GM12878 (cell line): Measurements from ENCODE around the gene SFI1. TPM values are rescaled to one million over a fixed set of nuclear protein-coding genes. Genes with fewer than 3 reads are reported as not detected.

Experiments
- ASH2L ChIP-seq: fragments of 300-600, 200-600 bp; sonication (generic); IDR thresholded peaks from 2 replicates; pipeline ENCODE4 v1.6.1; 2017; ENCODE audit warnings: low read depth, mild to moderate bottlenecking, borderline replicate concordance
- ATF3 ChIP-seq: IDR thresholded peaks from 2 replicates; pipeline ENCODE4 v1.6.1; 2011; ENCODE audit warnings: low read depth, mild to moderate bottlenecking, low read length, moderate library complexity, borderline replicate concordance; ENCODE audit errors: extremely low read depth
- CEBPZ ChIP-seq: fragments of 150-350 bp; IDR thresholded peaks from 2 replicates; pipeline ENCODE4 v1.6.1; 2016; ENCODE audit warnings: low read depth, low read length
- IKZF1 ChIP-seq: fragments of 450-650 bp; conservative IDR thresholded peaks from 2 replicates; pipeline ENCODE4 v1.6.1; 2017; ENCODE audit warnings: antibody characterized with exemption, mild to moderate bottlenecking
- MXI1 ChIP-seq: fragments of 150-350 bp; IDR thresholded peaks from 2 replicates; pipeline ENCODE4 v1.6.1; 2011; ENCODE audit warnings: low read depth, mild to moderate bottlenecking, inconsistent platforms, low read length, improper control_type of control experiment
- NBN ChIP-seq: fragments of 450-650 bp; IDR thresholded peaks from 2 replicates; pipeline ENCODE4 v1.6.1; 2016
- NFXL1 ChIP-seq: fragments of 450-650 bp; IDR thresholded peaks from 2 replicates; pipeline ENCODE4 v1.6.1; 2017; ENCODE audit warnings: antibody characterized with exemption, mild to moderate bottlenecking, borderline replicate concordance
- SIX5 ChIP-seq: IDR thresholded peaks from 2 replicates; pipeline ENCODE4 v1.6.1; 2011; ENCODE audit warnings: mild to moderate bottlenecking, low read depth, low read length, moderate library complexity; ENCODE audit not compliant: severe bottlenecking
- SMARCA5 ChIP-seq: fragments of 450-650 bp; IDR thresholded peaks from 2 replicates; pipeline ENCODE4 v1.6.1; 2017; ENCODE audit warnings: mild to moderate bottlenecking
- SRF ChIP-seq, 2 experiments: IDR thresholded peaks; 2 replicates each; pipeline ENCODE4 v1.6.1; 2011; ENCODE audit warnings: low read depth in 2 of 2, low read length in 2 of 2, mild to moderate bottlenecking in 1 of 2, moderate library complexity in 1 of 2
- ZNF207 ChIP-seq: fragments of 450-650 bp; IDR thresholded peaks from 2 replicates; pipeline ENCODE4 v1.6.1; 2014; ENCODE audit warnings: antibody characterized with exemption, mild to moderate bottlenecking, borderline replicate concordance
- ZNF592 ChIP-seq: fragments of 450-650 bp; IDR thresholded peaks from 2 replicates; pipeline ENCODE4 v1.6.1; 2017; ENCODE audit warnings: mild to moderate bottlenecking, moderate library complexity
- ZNF622 ChIP-seq: fragments of 450-650 bp; IDR thresholded peaks from 2 replicates; pipeline ENCODE4 v1.6.1; 2017; ENCODE audit warnings: mild to moderate bottlenecking, inconsistent platforms
- ZZZ3 ChIP-seq: IDR thresholded peaks from 2 replicates; pipeline ENCODE4 v1.6.1; 2011; ENCODE audit warnings: low read depth; ENCODE audit not compliant: control insufficient read depth, insufficient read length
- polyA plus RNA-seq, 11 experiments: library from polyadenylated mRNA; depleted of rRNA in 4 of 11; unstranded in 6 of 11; stranded (reverse) in 5 of 11; fragments of >200 nt; fragmentation: Nextera tagmentation in 4 of 11; fragmentation: Illumina TruSeq in 1 of 11; extraction: Ambion mirVana in 4 of 11; extraction: Trizol in 1 of 11; gene quantifications; 1 replicate in 1 of 11; 2 replicates in 10 of 11; pipeline versions ENCODE4 v1.2.1 to v1.2.3, GENCODE V29; 2011 to 2016; ENCODE audit warnings: inconsistent platforms in 2 of 11, missing spikeins in 2 of 11, low read depth in 1 of 11
- total RNA-seq, 4 experiments: library from RNA; depleted of rRNA in 3 of 4; stranded (reverse); fragments of >200 nt in 3 of 4; fragmentation: Illumina TruSeq in 1 of 4; extraction: Trizol in 1 of 4; gene quantifications; 2 replicates each; pipeline versions ENCODE4 v1.2.1 to v1.2.3, GENCODE V29; 2013 to 2021
- TF ChIP-seq, protein P1 (sequence below): fragments of 150-350 bp; IDR thresholded peaks from 2 replicates; pipeline ENCODE4 v1.6.1; 2014; ENCODE audit warnings: mild to moderate bottlenecking, low read depth, low read length
- TF ChIP-seq, protein P2 (sequence below): fragments of 450-650 bp; formaldehyde crosslinking; IDR thresholded peaks from 2 replicates; pipeline ENCODE4 v1.4.0; 2022; ENCODE audit warnings: mild to moderate bottlenecking, moderate library complexity

SFI1 gene
- total and polyA plus RNA-seq, 10 of the 15 experiments (the other 5 are each of a cell fraction or from before 2014, with no cell fraction given): 6.3 to 70.1 (median 30.4) TPM

GRCh38 chr22:31489632-31490495 lies 6.5 kb upstream of the SFI1 start, which contains the start of gene EIF4ENIF1 (continued):
- TF ChIP-seq, protein P1, sequence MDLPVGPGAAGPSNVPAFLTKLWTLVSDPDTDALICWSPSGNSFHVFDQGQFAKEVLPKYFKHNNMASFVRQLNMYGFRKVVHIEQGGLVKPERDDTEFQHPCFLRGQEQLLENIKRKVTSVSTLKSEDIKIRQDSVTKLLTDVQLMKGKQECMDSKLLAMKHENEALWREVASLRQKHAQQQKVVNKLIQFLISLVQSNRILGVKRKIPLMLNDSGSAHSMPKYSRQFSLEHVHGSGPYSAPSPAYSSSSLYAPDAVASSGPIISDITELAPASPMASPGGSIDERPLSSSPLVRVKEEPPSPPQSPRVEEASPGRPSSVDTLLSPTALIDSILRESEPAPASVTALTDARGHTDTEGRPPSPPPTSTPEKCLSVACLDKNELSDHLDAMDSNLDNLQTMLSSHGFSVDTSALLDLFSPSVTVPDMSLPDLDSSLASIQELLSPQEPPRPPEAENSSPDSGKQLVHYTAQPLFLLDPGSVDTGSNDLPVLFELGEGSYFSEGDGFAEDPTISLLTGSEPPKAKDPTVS: no peak
- TF ChIP-seq MXI1 (no peak), ASH2L (peak; percentile 28; the same call in 1 of the 2 replicates), NFXL1 (no peak), ZNF592 (peak; percentile 95), SRF (IDR thresholded peaks at IDR 0.05; ENCODE audit: low read depth in 2 of 2, low read length in 2 of 2) (no peak), SIX5 (peak; percentile 12), ZZZ3 (no peak), ZNF622 (no peak), CEBPZ (no peak), ATF3 (no peak), ZNF207 (peak; percentile 92), SMARCA5 (peak; percentile 69), IKZF1 (peak; percentile 31), NBN (no peak)
- TF ChIP-seq, protein P2, sequence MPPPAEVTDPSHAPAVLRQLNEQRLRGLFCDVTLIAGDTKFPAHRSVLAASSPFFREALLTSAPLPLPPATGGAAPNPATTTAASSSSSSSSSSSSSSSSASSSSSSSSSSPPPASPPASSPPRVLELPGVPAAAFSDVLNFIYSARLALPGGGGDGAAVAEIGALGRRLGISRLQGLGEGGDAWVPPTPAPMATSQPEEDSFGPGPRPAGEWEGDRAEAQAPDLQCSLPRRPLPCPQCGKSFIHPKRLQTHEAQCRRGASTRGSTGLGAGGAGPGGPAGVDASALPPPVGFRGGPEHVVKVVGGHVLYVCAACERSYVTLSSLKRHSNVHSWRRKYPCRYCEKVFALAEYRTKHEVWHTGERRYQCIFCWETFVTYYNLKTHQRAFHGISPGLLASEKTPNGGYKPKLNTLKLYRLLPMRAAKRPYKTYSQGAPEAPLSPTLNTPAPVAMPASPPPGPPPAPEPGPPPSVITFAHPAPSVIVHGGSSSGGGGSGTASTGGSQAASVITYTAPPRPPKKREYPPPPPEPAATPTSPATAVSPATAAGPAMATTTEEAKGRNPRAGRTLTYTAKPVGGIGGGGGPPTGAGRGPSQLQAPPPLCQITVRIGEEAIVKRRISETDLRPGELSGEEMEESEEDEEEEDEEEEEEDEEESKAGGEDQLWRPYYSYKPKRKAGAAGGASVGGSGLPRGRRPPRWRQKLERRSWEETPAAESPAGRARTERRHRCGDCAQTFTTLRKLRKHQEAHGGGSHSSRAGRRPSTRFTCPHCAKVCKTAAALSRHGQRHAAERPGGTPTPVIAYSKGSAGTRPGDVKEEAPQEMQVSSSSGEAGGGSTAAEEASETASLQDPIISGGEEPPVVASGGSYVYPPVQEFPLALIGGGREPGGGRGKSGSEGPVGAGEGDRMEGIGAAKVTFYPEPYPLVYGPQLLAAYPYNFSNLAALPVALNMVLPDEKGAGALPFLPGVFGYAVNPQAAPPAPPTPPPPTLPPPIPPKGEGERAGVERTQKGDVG: no peak
